OCI-LY3 (cell line): ENCODE measurements around the gene CERS6.

Source experiments
- CTCF ChIP-seq: fragments of 200-600, 300-600 bp; sonication (generic); IDR thresholded peaks from 2 replicates; pipeline ENCODE4 v1.5.1; 2014; ENCODE audit warnings: antibody characterized with exemption, low read length, low read depth
- EZH2phosphoT487 ChIP-seq: fragments of 200-600 bp; shearing (Covaris generic); IDR thresholded peaks from 2 replicates; pipeline ENCODE4 v1.6.1; 2018; ENCODE audit warnings: antibody characterized with exemption, mixed run types, low read depth

DNA sequence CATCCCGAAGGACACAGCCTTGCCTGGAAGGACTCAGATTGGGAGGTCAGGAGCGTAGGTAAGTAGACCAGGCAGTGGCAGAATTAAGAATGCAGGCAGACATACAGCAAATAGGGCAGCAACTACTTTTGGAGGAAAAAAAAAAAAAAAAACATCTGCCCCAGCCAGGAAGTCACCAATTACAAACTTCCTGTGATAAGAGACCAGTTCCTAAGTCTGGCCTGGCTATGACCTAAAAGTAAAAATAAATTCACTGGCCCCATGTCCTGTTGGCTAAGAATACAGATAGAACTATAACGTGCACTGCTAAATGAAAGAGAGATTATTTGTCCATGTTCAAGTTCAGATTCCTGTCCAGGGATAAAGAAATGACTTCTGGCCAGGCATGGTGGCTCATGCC is 301.2 kb downstream of the CERS6 start:
- TF ChIP-seq CTCF (no peak), EZH2phosphoT487 (no peak)
